ENCODE measurements around the gene GFPT1. TPM values are rescaled to one million over a fixed set of nuclear protein-coding genes. Genes with fewer than 3 reads are reported as not detected.

The GFPT1 gene
- total and polyA plus RNA-seq, 12 donors, result 5.5 to 96.5 (median 29.0) TPM

DNA sequence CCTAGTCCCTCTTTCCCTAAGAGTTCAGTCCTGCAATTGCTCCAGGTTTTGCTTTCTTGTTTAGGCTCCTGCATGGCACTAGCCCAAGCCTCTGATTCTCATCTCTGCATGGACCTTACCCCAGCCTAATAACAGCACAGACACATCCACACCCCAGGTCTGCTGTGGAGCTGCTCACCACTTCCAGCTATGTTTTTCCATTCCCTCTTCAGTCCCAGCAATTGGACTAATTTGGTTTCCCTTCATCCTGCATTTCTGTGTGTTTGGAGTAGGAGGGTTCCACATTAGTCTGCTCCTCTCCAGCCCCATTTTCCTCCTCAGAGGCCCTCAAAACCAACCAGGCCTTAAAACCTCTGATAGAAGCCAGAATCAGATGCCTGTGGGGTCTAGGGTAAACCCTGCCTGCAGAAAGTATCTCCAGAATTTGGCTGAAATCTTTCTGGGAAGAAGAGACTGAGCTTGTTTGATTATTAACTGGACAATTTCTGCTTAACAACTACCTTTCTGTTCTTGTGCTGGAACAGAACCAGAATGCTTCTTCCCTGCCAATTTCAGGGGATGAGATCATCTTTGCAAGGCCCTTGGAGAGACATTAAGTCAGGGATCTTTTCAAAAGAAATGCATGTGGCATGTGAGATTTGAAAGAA, 95.9 kb downstream of the GFPT1 start:
- Histone ChIP-seq H3K4me3 (no peak overlapping the region), H3K4me1 (replicated peaks in 1 of 2) (peaks cover 10 to 12% of the 10 kb centered on the region in 2 donors), H3K9me3 (replicated peaks in 1 of 3) (no peaks in the 10 kb centered on the region), H3K36me3 (replicated peaks in 1 of 2) (no peaks in the 10 kb centered on the region), H3K27me3 (no peaks in the 10 kb centered on the region), H3K27ac (peak overlapping the region in 4 of 5 donors; percentile 13 to 65 (median 61))
- peak in 4 of 7 donors; percentile 51 to 71 (median 60) for DNase-seq
- TF ChIP-seq, protein P1, sequence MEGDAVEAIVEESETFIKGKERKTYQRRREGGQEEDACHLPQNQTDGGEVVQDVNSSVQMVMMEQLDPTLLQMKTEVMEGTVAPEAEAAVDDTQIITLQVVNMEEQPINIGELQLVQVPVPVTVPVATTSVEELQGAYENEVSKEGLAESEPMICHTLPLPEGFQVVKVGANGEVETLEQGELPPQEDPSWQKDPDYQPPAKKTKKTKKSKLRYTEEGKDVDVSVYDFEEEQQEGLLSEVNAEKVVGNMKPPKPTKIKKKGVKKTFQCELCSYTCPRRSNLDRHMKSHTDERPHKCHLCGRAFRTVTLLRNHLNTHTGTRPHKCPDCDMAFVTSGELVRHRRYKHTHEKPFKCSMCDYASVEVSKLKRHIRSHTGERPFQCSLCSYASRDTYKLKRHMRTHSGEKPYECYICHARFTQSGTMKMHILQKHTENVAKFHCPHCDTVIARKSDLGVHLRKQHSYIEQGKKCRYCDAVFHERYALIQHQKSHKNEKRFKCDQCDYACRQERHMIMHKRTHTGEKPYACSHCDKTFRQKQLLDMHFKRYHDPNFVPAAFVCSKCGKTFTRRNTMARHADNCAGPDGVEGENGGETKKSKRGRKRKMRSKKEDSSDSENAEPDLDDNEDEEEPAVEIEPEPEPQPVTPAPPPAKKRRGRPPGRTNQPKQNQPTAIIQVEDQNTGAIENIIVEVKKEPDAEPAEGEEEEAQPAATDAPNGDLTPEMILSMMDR (IDR thresholded peaks at IDR 0.05), result no peak
- no peak for TF ChIP-seq POLR2A (IDR thresholded peaks at IDR 0.05)
- intact Hi-C loops (cut with DNase I), result loop anchor here in 1 of 2 donors (10.0 kb wide), 1 partner anchor 86 kb away; no protein-coding TSS in a partner anchor

DNA sequence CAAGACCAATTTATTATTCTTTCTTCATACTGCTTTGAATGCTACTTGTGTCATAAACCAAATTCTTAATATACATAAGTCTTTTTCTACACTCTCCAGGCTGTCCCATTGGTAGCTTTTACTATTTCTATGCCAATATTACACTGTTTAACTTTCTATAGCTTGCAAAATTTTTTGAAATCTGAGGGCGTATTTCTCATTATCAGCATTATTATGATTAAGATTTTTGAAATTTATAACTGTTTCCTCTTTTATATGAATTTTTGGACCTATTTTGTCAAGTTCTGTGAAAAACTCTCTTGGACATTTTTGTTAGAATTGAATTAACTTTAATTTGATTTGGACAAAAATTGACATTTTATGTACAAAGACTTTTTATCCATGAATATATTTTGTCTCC, 98.6 kb downstream of the GFPT1 start:
- no peaks in the 10 kb centered on the region for H3K36me3 ChIP-seq (replicated peaks in 1 of 2)
- H3K9me3 ChIP-seq (replicated peaks in 1 of 3), result no peaks in the 10 kb centered on the region
- H3K4me3 ChIP-seq, result no peak overlapping the region
- no peak for TF ChIP-seq POLR2A (IDR thresholded peaks at IDR 0.05)
- TF ChIP-seq, protein P1 (IDR thresholded peaks at IDR 0.05), result no peak
- DNase-seq, result no peak
- H3K4me1 ChIP-seq (replicated peaks in 1 of 2), result peaks cover 10 to 12% of the 10 kb centered on the region in 2 donors
- WGBS, 4 donors, result 78 to 95% (median 89%) methylated on average over 1 of the region's 1 CpG
- intact Hi-C loops (cut with DNase I), result no loop called here
- H3K27ac ChIP-seq, result no peak overlapping the region
- no peaks in the 10 kb centered on the region for H3K27me3 ChIP-seq

DNA sequence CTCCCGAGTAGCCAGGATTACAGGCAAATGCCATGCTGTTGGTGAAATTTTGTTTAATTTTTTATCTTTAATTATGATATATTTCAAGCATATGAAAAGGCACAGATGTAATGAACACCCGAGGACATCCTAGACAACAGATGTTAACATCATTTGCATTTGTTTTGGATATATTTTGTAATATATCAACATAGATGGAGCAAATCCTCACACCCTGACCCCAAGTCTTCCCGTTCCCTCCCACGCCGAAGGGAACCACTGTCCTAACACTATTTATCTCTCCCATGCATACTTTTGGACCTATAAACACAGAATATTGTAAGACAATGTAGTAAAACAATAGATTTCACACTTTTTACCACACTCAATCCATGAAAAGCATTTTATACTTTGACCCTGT, 99.5 kb downstream of the GFPT1 start:
- no peak overlapping the region for H3K4me3 ChIP-seq
- intact Hi-C loops (cut with DNase I), result no loop called here
- H3K9me3 ChIP-seq (replicated peaks in 1 of 3), result no peaks in the 10 kb centered on the region
- no peak for DNase-seq
- no peak for TF ChIP-seq POLR2A (IDR thresholded peaks at IDR 0.05)
- TF ChIP-seq, protein P1 (IDR thresholded peaks at IDR 0.05), result no peak
- peaks cover 10 to 12% of the 10 kb centered on the region in 2 donors for H3K4me1 ChIP-seq (replicated peaks in 1 of 2)
- H3K36me3 ChIP-seq (replicated peaks in 1 of 2), result no peaks in the 10 kb centered on the region
- no peaks in the 10 kb centered on the region for H3K27me3 ChIP-seq
- no peak overlapping the region for H3K27ac ChIP-seq
- 76 to 91% (median 83%) methylated on average over 5 of the region's 5 CpGs for WGBS, 4 donors

DNA sequence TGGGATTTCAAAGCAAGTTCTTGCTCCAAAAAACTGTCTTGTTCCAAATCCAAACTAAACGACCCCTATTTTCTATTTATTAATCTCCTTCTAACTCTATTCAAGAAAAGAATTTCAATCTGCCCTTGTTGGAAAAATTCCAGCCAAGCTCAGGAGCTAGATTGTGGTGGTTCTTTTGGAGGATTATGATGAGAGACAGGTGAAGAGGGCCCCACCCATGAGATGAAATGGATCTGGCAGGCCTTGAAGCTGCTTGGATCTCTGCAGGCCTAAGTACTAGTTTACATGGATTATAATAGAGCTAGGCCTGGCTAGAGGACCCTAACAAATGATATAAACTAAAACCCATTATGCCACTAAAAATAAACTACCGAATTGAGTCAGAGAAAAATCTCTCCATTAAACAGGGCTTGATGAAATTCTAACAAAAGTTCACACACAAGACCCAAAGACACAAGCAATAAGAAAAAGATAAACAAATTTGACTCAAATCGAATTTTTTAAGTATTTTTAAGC, 101.6 kb downstream of the GFPT1 start:
- no peak overlapping the region for H3K4me3 ChIP-seq
- H3K27me3 ChIP-seq, result no peaks in the 10 kb centered on the region
- H3K27ac ChIP-seq, result no peak overlapping the region
- WGBS, 4 donors, result 64 to 70% (median 68%) methylated on average over 3 of the region's 3 CpGs
- no peaks in the 10 kb centered on the region for H3K4me1 ChIP-seq (replicated peaks in 1 of 2)
- H3K36me3 ChIP-seq (replicated peaks in 1 of 2), result no peaks in the 10 kb centered on the region
- intact Hi-C loops (cut with DNase I), result no loop called here
- no peaks in the 10 kb centered on the region for H3K9me3 ChIP-seq (replicated peaks in 1 of 3)
- DNase-seq, result no peak
- TF ChIP-seq POLR2A (IDR thresholded peaks at IDR 0.05), result no peak
- TF ChIP-seq, protein P1 (IDR thresholded peaks at IDR 0.05), result no peak

Data from adrenal gland (tissue), 12 donors.